Measurements from ENCODE around the gene RSL24D1. TPM values are rescaled to one million over a fixed set of nuclear protein-coding genes. Genes with fewer than 3 reads are reported as not detected.

Gene RSL24D1
- total and polyA plus RNA-seq, 9 of the 15 experiments (the other 6 are each of a cell fraction or from before 2014, with no cell fraction given), result 133 to 324 (median 223) TPM

- no peak; the same call in 1 of the 2 replicates for TF ChIP-seq ZNF589 (CRISPR knock-in tag; IDR thresholded peaks at IDR 0.05; ENCODE audit: low read depth)
- TF ChIP-seq, protein P1, sequence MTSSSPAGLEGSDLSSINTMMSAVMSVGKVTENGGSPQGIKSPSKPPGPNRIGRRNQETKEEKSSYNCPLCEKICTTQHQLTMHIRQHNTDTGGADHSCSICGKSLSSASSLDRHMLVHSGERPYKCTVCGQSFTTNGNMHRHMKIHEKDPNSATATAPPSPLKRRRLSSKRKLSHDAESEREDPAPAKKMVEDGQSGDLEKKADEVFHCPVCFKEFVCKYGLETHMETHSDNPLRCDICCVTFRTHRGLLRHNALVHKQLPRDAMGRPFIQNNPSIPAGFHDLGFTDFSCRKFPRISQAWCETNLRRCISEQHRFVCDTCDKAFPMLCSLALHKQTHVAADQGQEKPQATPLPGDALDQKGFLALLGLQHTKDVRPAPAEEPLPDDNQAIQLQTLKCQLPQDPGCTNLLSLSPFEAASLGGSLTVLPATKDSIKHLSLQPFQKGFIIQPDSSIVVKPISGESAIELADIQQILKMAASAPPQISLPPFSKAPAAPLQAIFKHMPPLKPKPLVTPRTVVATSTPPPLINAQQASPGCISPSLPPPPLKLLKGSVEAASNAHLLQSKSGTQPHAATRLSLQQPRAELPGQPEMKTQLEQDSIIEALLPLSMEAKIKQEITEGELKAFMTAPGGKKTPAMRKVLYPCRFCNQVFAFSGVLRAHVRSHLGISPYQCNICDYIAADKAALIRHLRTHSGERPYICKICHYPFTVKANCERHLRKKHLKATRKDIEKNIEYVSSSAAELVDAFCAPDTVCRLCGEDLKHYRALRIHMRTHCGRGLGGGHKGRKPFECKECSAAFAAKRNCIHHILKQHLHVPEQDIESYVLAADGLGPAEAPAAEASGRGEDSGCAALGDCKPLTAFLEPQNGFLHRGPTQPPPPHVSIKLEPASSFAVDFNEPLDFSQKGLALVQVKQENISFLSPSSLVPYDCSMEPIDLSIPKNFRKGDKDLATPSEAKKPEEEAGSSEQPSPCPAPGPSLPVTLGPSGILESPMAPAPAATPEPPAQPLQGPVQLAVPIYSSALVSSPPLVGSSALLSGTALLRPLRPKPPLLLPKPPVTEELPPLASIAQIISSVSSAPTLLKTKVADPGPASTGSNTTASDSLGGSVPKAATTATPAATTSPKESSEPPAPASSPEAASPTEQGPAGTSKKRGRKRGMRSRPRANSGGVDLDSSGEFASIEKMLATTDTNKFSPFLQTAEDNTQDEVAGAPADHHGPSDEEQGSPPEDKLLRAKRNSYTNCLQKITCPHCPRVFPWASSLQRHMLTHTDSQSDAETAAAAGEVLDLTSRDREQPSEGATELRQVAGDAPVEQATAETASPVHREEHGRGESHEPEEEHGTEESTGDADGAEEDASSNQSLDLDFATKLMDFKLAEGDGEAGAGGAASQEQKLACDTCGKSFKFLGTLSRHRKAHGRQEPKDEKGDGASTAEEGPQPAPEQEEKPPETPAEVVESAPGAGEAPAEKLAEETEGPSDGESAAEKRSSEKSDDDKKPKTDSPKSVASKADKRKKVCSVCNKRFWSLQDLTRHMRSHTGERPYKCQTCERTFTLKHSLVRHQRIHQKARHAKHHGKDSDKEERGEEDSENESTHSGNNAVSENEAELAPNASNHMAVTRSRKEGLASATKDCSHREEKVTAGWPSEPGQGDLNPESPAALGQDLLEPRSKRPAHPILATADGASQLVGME (CRISPR knock-in tag; IDR thresholded peaks at IDR 0.05), result no peak
- TF ChIP-seq SAFB (IDR thresholded peaks at IDR 0.05; ENCODE audit: borderline replicate concordance, low read depth, low read length), result no peak
- TF ChIP-seq ARNT (IDR thresholded peaks at IDR 0.05), result peak in 1 of 2 experiments; percentile 50; a peak in 1 of 4 replicates
- TF ChIP-seq CSDE1 (IDR thresholded peaks at IDR 0.05), result no peak
- TF ChIP-seq EP300 (IDR thresholded peaks at IDR 0.05; ENCODE audit: low read length), result peak; percentile 93
- no peak for TF ChIP-seq ETV5 (CRISPR knock-in tag; IDR thresholded peaks at IDR 0.05; ENCODE audit: low read depth)
- no peak for TF ChIP-seq ZNF436 (CRISPR knock-in tag; IDR thresholded peaks at IDR 0.05)
- no peak for TF ChIP-seq BCOR (IDR thresholded peaks at IDR 0.05)
- no peak for TF ChIP-seq UBTF (IDR thresholded peaks at IDR 0.05; ENCODE audit: borderline replicate concordance in 1 of 2, low read depth in 2 of 2, low read length in 2 of 2)
Measured at GRCh38 chr15:55239440-55240124, 42.8 kb upstream of the RSL24D1 start (continued).

Measured in K562 (cell line).